GM19468 (cell line): ENCODE measurements around the gene RFC1.
A peak's percentile ranks its signal among the peaks of the same experiment; 100 is the strongest.
"Not testable (repeated sequence)": the region's sequence is repeated elsewhere in the genome, so short reads cannot be mapped to it uniquely, and the experiment has no call there.

Source experiments
- ATAC-seq: cut with Tn5 transposase; IDR thresholded peaks from one replicate; pipeline ENCODE4 v1.9.1; 2021; ENCODE audit warnings: mild to moderate bottlenecking, moderate library complexity, moderate number of reproducible peaks; ENCODE audit not compliant: unreplicated experiment; ENCODE audit errors: extremely low read depth

The RFC1 gene

GRCh38 chr4:39360611-39361010 lies 5.6 kb downstream of the RFC1 start:
- not testable (repeated sequence) for ATAC-seq

- ATAC-seq, result no peak
Observed at GRCh38 chr4:39357002-39357401, 9.2 kb downstream of the RFC1 start.

- no peak for ATAC-seq
Observed at GRCh38 chr4:39354254-39354552, 12.0 kb downstream of the RFC1 start.

GRCh38 chr4:39353478-39354253 lies 12.5 kb downstream of the RFC1 start:
- ATAC-seq, result peak; percentile 74

GRCh38 chr4:39353149-39353477 lies 13.0 kb downstream of the RFC1 start:
- not testable (repeated sequence) for ATAC-seq

- ATAC-seq, result no peak
Observed at GRCh38 chr4:39349326-39349725, 16.8 kb downstream of the RFC1 start.

GRCh38 chr4:39348371-39349315 lies 17.5 kb downstream of the RFC1 start:
- no peak for ATAC-seq

GRCh38 chr4:39346856-39347519 lies 19.2 kb downstream of the RFC1 start:
- no peak for ATAC-seq

GRCh38 chr4:39342731-39343130 lies 23.4 kb downstream of the RFC1 start:
- no peak for ATAC-seq

GRCh38 chr4:39341075-39341725 lies 25.0 kb downstream of the RFC1 start:
- ATAC-seq, result no peak

- no peak for ATAC-seq
Observed at GRCh38 chr4:39339968-39340367, 26.2 kb downstream of the RFC1 start.

GRCh38 chr4:39337841-39338240 lies 28.3 kb downstream of the RFC1 start:
- ATAC-seq, result no peak

GRCh38 chr4:39335566-39335965 lies 30.6 kb downstream of the RFC1 start:
- no peak for ATAC-seq

GRCh38 chr4:39331191-39331590 lies 35.0 kb downstream of the RFC1 start:
- no peak for ATAC-seq

- ATAC-seq, result no peak
Observed at GRCh38 chr4:39330353-39330752, 35.8 kb downstream of the RFC1 start.

GRCh38 chr4:39326468-39326977 lies 39.6 kb downstream of the RFC1 start:
- no peak for ATAC-seq

- ATAC-seq, result no peak
Observed at GRCh38 chr4:39324897-39325613, 41.1 kb downstream of the RFC1 start.

- ATAC-seq, result no peak
Observed at GRCh38 chr4:39324446-39324845, 41.7 kb downstream of the RFC1 start.

- no peak for ATAC-seq
Observed at GRCh38 chr4:39323821-39324220, 42.3 kb downstream of the RFC1 start.
